ENCODE measurements around the gene LYL1.

LYL1 gene

DNA sequence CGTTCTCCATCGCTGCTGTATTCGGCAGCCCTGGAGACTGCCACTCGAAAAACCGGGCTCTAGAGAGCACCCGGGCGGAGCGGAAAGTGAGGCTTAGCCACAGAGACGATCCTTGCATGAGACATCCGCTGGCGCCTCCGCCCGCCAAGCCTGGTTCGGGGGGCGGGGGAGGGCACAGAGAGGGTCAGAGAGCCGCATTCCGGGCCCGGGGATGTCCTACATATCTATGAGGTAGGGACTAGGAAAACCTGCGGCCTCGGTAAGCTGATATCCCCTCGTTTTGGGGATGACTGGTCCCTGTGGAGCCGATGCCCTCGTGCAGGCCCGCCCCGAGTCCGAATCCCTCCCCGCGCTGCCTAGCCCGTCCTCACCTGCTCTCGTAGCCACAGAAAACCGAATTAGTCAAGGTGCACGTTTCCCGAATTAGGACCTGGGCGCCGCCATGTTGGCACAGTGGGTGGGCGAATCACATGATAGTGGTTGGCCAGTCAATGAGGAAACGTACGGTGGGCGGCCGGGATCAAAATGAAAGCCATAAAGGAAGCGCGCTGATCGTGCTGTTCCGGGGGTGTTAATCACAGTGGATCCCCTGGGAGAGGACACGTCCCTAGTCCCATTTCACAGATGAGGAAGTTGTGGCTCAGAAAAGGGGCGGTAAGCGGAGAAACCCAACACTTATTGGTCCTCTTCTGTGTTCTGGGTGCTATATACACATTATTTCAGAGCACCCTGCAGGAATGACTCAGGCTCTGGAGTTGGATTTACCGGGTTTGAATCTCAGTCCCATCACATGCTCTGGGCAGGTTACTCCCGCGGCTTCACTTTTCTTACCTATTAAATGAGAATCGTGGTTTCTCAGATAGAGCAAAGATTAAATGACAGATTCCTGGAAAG is 13.9 kb upstream of the LYL1 start, which contains the start of gene TRMT1:
TRMT1 (minus strand) TSS at position 459 of the 894 bp plus-strand sequence; CDS start at position 118, 341 bp downstream.
- DNase-seq: peak; percentile 92
- in situ Hi-C loops (cut with HindIII; ENCODE audit: low pct_ligation_motif_present, low pct_unique_long_range_greater_than_20kb, low sequenced_read_pairs): no loop called here

DNA sequence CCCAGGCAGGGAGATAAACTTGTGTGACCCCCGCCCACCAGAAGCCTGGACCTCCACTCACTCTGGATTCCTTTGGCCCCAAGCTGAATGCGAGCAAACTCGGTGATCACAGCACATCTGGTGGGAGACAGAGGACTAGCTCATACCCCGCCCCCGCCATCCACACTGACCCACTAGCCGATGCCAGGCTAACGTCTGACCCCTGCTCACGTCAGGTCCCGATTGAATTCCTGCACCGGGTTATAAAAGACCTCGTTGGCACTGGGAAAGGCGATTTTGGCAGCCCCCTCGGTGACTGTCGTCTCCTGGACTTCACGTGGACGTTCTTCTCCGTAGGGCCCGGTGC is 13.3 kb upstream of the LYL1 start:
- in situ Hi-C loops (cut with HindIII; ENCODE audit: low pct_ligation_motif_present, low pct_unique_long_range_greater_than_20kb, low sequenced_read_pairs): no loop called here

DNA sequence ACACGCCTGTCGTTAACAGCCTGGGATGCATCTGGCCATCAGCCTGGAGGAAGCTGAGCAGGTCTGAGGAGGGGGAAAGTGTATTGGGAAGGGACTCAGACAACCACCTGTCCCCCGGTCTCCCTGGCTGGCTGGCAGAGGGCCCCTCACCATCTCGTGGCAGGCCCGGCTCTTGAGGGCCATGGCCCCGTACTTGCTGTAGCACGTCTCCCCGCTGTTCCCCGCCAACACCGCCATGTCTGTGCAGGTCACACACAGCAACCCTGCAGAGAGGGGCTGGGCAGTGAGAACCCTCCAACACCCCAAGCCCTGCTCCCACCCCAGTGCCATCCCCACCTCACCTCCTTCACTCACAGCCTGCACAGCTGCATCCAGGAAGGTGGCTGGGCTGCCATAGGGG is 9.9 kb upstream of the LYL1 start:
- no peak for DNase-seq
- in situ Hi-C loops (cut with HindIII; ENCODE audit: low pct_ligation_motif_present, low pct_unique_long_range_greater_than_20kb, low sequenced_read_pairs): no loop called here

More for the DNA sequence above, 13.3 kb upstream of the LYL1 start:
- no peak for DNase-seq

DNA sequence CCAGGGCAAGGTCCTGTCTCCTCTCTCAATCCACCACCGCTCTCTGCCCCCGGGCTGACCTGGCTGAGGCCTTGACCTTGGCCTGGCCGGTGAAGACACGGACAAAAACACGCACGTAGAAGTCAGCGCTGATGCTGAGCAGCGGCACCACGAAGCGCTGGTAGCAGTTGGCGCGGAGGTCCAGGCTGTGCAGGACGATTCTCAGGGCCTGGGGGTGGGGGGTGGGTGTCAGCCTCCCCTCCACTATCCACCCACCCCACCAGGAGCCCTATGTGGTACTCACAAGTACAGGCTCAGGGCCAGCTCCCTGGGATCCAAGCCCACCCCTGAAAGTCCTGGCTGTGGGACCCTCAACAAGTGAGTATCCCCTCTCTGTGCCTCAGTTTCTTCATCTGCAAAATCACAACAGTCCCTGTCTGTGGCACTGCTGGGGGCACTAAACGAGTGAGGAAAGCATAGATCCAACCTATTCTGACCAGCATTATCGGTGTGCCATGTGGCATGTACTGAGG is 7.5 kb upstream of the LYL1 start:
- in situ Hi-C loops (cut with HindIII; ENCODE audit: low pct_ligation_motif_present, low pct_unique_long_range_greater_than_20kb, low sequenced_read_pairs): no loop called here
- DNase-seq: no peak

DNA sequence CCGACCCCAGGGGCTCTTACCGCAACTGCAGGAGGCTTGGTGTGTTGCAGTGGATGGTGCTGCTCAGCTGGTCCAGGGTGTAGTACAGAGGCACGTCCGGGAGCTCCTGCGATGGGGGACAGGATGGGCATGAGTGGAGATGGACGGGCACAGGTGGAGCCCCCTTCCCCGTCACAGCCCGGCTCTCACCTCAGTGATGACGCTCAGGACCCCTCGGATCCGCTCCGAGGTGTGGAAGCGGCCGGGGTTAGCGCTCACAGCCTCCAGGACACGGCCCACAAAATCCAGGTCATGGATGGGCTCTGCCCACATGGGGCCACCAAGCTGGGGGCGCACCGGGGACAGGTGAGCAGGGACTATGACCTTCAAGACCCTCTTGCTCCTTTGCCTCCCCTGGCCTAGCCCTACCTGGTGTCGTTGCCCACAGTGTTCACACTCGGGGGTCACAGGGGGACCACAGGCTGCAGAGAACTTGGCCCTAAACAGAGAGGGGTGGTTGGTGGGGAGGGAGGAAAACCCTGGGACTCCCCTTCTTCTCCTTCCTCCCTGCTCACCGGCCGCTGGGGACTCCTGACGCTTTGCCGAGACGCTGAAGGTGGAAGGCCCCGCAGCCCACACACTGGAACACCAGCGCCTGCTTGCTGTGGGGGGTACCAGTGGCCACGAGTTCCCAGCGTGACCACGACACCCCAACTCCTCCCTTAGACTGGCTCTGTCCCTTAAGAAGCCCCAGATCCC is 6.9 kb upstream of the LYL1 start:
- in situ Hi-C loops (cut with HindIII; ENCODE audit: low pct_ligation_motif_present, low pct_unique_long_range_greater_than_20kb, low sequenced_read_pairs): no loop called here
- no peak for DNase-seq

DNA sequence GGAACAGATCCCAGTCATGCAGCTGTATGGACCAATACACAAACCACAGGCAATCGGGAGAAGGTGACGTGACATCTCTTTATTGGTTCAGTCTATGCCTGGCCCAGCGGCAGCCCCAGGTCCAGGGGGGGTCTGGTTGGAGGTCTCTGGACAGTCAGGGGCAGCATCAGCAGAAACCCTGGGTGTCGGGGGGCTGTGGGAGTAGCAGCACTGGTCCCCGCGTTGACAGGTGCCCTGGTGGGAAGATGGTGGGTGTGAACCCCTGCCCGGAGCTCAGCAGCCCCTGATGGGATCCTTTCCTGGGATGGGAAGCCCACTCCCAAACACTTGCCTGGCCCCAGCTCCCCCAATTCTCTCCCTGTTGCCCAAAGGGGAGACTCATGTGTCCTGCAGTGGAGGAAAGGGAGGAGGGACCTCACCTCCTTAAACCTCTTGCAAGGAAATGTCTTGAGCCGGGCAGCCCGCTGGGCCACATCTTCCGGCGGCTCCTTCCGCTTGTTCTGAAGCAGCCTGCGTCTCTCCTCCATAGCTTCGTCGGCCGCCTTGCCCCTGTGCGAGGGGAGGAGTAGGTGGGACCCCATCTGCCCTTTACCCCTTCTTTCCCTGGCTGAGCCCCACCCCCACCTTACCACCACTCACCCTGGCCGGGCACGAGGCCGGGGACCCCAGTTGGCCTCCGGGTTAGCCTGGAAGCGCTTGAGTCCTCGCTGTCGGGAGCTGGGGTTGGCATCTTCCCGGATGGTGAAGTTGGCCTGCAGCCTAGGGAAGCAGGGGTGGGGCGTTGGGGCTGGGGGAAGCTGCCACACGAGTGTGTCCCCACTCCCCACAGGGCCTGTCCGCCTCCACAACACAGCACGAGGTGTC is 2.4 kb upstream of the LYL1 start:
- DNase-seq: no peak
- in situ Hi-C loops (cut with HindIII; ENCODE audit: low pct_ligation_motif_present, low pct_unique_long_range_greater_than_20kb, low sequenced_read_pairs): no loop called here

DNA sequence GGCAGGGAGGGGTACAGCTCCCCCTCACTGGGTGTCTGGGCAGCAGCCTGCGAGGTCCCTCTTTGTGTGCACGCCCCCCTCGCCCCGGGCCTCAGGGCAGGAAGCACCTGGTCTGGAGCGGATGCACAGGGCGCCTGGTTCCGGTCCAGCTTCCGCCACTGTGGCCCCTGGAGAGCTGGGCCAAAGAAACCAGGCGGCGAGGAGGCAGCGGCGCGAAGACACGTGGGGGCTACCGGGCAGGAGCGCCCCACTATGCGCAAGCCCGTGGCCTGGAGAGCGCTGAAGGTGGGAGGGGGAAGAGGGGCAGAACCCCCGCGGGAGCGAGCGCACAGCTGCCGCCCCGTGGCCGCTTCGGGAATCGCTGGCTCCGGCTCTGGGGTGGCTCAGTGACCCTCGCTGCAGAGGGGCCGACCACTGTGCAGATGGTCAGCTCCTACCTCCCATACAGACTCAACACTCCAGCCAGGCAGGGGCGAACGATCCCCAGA is 1.7 kb upstream of the LYL1 start:
- DNase-seq: no peak
- in situ Hi-C loops (cut with HindIII; ENCODE audit: low pct_ligation_motif_present, low pct_unique_long_range_greater_than_20kb, low sequenced_read_pairs): no loop called here

DNA sequence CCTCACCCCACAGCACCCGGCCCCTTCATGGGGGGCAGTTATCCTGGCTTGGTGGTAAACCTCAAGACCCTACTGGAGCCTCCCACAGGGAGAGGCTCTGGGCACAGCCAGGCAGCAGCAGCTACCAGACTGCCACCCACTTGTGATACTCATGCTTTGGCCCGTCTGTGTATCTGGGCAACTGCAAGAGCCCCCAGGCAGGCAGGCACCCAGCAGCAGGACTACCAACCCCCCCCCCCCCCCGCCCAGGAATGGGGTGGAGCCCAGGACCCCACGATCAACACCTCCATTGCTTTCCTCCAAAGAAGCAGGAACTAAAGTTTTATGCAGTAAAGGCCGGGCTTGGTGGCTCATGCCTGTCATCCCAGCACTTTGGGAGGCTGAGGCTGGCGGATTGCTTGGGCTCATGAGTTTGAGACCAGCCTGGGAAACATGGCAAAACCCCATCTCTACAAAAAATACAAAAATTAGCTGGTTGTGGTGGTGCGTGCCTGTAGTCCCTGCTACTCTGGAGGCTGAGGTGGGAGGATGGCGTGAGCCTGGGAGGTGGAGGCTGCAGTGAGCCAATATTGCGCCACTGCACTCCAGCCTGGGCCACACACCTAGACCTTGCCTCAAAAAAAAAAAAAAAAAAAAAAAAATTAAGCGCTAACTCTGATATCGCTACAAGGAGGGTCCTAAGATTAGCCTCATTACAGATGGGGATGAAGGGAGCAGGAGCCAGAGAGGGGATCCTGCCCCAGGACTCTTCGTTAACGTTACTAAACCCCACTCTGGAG is 1.1 kb upstream of the LYL1 start:
- DNase-seq: no peak
- in situ Hi-C loops (cut with HindIII; ENCODE audit: low pct_ligation_motif_present, low pct_unique_long_range_greater_than_20kb, low sequenced_read_pairs): no loop called here

DNA sequence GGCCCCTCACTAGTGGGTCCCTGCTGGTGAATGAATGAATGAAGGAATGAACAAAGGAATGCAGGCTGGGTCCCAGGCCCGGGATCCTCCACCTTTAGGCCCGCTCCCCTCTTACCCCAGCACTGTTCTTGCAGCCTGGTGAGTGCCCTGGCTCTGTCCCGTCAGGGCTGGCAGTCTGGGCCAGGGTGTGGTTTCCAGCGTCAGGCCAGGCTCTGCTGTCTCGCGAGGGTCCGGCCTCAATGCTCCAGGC is 317 bp downstream of the LYL1 start:
- peak; percentile 45 for DNase-seq
- in situ Hi-C loops (cut with HindIII; ENCODE audit: low pct_ligation_motif_present, low pct_unique_long_range_greater_than_20kb, low sequenced_read_pairs): no loop called here

DNA sequence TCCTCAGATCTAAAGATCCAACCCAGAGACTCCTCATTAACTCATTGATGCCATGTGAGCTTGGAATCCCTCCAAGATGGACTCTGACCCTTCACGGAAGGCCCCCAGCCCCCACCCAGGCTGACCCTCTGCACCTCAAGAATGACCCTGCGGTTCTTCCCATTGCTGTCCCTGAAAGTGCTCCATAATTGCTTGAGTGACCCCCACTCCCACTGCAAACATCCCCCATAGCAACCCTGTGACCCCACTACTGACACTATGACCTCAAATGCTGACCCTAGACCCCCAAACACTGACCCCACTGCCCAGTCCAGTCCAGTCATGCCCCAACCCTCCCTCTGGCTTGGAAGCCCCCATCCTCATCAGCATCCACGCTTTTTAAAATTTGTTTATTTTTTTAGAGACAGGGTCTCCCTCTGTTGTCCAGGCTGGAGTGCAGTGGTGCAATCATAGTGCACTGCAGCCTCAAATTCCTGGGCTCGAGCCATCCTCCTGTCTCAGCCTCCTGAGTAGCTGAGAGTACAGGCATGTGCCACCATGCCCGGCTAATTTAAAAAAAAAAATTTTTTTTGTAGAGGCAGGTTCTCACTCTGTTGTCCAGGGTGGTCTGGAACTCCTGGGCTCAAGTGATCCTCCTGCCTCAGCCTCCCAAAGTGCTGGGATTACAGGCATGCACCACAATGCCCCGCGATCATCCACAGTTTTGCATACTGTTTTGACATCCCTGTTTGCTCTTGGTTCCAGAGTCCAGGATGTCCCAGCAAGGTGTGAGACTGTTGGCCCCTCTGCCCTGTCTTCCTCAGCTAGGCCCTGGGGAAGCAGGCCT is 855 bp downstream of the LYL1 start:
- DNase-seq: no peak
- in situ Hi-C loops (cut with HindIII; ENCODE audit: low pct_ligation_motif_present, low pct_unique_long_range_greater_than_20kb, low sequenced_read_pairs): no loop called here

DNA sequence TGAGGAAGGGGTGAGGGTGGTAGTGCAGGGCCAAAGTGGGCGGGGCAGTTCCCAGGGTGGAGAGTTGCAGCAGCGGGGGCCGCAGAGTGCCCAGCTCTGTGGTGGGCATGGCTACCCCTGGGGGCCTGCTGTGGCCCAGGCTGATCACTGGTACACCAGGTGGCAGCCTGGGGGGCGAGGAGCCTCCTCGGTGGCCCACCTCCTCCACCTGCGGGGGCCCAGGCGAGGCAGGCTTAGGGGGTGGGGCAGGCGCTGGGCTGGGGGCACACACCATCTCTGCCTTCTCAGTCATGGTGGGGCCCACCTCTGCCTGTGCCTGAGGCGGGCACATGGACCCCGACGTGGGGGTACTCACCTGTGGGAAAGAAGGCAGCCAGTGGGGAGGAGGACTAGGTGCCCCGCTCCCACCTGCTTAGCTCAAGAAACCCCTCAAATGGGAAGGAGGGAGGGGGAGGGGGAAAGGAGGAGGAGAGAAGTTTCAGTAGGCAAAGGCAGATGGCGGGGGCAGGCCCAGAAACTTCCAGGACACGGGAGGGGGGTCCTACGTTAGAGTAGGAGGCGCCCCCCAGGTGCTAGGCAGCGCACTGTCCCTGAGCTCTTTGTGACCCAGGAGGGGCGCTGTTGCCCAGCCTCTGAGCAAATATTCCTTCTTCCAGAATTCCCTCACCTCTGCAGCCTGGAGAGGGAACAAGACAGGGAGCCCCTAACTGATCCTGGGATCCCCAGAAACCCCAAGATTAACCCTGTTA is 1.6 kb downstream of the LYL1 start:
- no peak for DNase-seq
- in situ Hi-C loops (cut with HindIII; ENCODE audit: low pct_ligation_motif_present, low pct_unique_long_range_greater_than_20kb, low sequenced_read_pairs): no loop called here

DNA sequence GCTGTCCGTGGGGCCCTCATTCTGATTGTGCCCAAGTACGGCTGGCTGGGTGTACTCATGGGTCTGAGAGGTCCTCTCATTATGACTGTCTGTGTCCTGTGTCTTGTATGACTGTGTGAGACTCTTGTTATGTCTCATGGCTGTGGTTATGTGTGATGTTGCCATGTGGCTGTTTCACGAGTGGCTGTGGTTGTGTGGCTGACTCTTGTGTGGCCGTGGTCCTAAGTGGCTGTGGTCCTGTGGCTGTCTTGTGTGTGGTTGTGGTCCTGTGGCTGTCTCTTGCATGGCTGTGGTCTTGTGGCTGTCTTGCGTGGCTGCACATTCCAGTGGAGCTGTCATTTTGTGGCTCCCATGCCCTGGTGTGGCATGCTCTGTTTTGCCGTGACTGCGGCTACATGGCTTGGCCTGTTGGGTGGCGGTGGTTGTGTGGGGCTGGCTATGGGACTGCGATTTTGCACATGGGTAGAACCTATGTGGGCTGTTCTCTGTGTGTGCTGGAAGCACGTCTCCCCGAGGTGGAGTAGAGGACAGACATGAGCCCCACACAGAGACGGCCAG is 2.5 kb downstream of the LYL1 start:
- in situ Hi-C loops (cut with HindIII; ENCODE audit: low pct_ligation_motif_present, low pct_unique_long_range_greater_than_20kb, low sequenced_read_pairs): no loop called here
- DNase-seq: no peak

DNA sequence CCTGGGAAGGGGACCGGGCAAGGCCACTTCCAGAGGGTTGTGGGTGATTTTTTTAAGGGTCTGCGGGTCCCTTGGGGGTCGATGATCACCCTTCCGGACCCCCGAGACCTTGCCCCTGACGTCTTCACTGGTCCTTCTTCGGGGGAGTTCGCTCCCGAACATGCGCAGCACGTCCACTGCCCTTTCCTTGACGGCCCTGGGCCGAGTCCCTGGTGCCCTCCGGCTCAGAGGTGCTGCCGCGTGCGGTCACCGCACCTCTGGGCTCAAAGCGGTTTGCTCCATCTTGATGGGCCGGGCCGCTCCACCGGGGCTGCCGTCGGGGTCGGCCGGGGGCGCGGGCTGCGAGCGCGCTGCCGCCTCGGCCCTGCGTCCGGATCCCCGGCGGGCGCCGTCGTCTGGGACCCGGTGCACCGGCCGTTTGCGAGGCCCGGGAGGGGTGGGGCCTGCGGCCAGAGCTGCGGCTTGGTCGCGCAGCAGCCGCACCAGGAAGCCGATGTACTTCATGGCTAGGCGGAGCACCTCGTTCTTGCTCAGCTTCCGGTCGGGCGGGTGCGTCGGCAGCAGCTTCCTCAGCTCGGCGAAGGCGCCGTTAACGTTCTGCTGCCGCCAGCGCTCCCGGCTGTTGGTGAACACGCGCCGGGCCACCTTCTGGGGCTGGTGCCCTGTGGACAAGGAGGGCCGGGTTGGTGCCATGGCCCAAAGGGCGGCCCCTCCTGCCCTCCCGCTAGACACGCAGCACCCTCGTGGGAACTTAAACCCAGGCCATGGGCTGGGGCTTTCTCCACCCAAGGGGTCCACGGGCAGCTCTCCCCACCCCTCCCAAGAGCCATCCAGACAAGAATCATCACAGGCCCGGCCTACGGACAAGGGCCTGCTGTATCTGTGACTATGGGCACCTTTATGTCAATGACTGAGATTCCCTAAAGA is 3.3 kb downstream of the LYL1 start:
- DNase-seq: no peak
- in situ Hi-C loops (cut with HindIII; ENCODE audit: low pct_ligation_motif_present, low pct_unique_long_range_greater_than_20kb, low sequenced_read_pairs): no loop called here

DNA sequence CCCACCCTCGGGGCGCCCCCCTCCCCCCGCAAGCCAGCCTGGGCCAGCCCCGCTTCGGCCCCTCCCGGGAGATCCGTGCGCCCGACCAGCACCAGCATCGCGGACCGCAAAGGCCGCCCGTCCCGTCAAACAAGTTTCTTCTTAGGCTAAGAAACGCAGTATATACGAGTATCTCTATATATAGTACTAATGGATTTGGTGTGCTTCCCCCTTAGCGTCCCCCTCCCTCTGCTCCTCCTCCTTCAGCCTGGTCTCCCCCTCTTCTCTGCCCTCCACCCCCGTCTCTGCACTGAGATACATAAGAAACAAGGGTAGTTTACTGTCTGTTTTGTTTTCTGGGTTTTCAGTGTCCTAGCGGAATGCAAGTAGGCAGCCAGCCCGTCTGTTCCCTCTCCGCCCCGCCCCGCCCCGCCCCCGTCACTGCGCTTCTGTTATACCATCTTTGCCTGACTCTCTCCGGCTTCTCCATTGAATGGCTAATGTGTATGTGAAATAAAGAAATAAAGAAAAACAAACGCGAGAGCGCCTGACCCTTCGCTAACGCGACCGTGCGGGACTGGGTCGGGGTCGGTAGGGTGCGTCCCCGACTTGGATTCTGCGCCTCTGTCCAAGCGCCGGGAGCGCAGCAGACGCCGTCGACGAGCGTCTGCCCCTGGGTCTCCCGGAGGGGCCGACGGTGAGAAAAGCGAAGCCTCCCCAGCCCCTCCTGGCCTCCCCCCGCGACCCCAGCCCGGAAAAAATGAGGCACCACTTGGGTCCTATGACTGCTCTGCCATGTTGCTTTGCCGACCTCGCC is 4.2 kb downstream of the LYL1 start:
- DNase-seq: no peak
- in situ Hi-C loops (cut with HindIII; ENCODE audit: low pct_ligation_motif_present, low pct_unique_long_range_greater_than_20kb, low sequenced_read_pairs): no loop called here

All from ACHN (cell line).